HCT116 (cell line): ENCODE data around the gene LIN9. TPM values are rescaled to one million over a fixed set of nuclear protein-coding genes. Genes with fewer than 3 reads are reported as not detected.
"Not testable (repeated sequence)": the region's sequence is repeated elsewhere in the genome, so short reads cannot be mapped to it uniquely, and the experiment has no call there.

Experiments used
- ATAC-seq: fragments of 200-7000 bp; cut with Tn5 transposase; 2 replicates; pipeline ENCODE4 v1.9.1; 2020; ENCODE audit warnings: mild to moderate bottlenecking, moderate library complexity
- BruUV-seq: library from RNA; stranded (reverse); fragments of 400-500 nt; replicated peaks from 2 replicates; lab custom pipeline; 2021; lab: Mats Ljungman, UMichigan
- CTCF ChIA-PET: fragments of 300-600 bp; sonication (Branson Sonifier 250); formaldehyde crosslinking; loops from one replicate; lab custom pipeline; 2021; ENCODE audit warnings: antibody characterized with exemption; lab: Charles Lee
- POLR2A ChIA-PET: fragments of 300-600, 350-600 bp; sonication (Branson Sonifier 250); formaldehyde crosslinking; loops from one replicate; lab custom pipeline; 2021; ENCODE audit warnings: antibody characterized with exemption; lab: Charles Lee
- RAD21 ChIA-PET, 2 experiments: fragments of 300-600 bp; sonication (Branson Sonifier 250); formaldehyde crosslinking; loops; one replicate each; lab custom pipeline; 2023; ENCODE audit warnings: low total read pairs in 2 of 2; ENCODE audit not compliant: uncharacterized antibody in 2 of 2, unreplicated experiment in 2 of 2, low non-redundant PET in 1 of 2; lab: Charles Lee
- DNase-seq: peaks from one replicate; pipeline ENCODE4 v3.0.0-alpha.2; 2010; ENCODE audit warnings: low read depth, low spot score
- H2AFZ ChIP-seq: fragments of 200-600 bp; shearing (Covaris generic), sonication (generic); 2 replicates; pipeline ENCODE4 v1.6.1; 2017; ENCODE audit warnings: low read depth, mixed run types, mixed read lengths, antibody characterized with exemption, low read length; ENCODE audit not compliant: poor library complexity, severe bottlenecking
- H3K27ac ChIP-seq: 2 replicates; pipeline ENCODE4 v1.5.1; 2012; ENCODE audit warnings: low read depth, low read length
- H3K27me3 ChIP-seq: fragments of 200-600 bp; sonication (generic); 2 replicates; pipeline ENCODE4 v1.6.1; 2016; ENCODE audit warnings: mixed run types, low read length, mixed read lengths; ENCODE audit not compliant: insufficient read depth
- H3K36me3 ChIP-seq, 2 experiments: fragments of 200-500 bp in 1 of 2; fragments of 200-600 bp in 1 of 2; sonication (Bioruptor generic) in 1 of 2; sonication (generic) in 1 of 2; 2 replicates each; pipeline versions ENCODE4 v1.5.1 to v1.6.1; 2014 to 2016; ENCODE audit warnings: low read length in 2 of 2, inconsistent platforms in 1 of 2, mixed read lengths in 1 of 2, mixed run types in 1 of 2; ENCODE audit not compliant: insufficient read depth in 2 of 2, control insufficient read depth in 1 of 2
- H3K4me1 ChIP-seq, 2 experiments: fragments of 200-600 bp in 1 of 2; sonication (generic) in 1 of 2; 2 replicates each; pipeline versions ENCODE4 v1.5.1 to v1.6.1; 2012 to 2017; ENCODE audit warnings: low read length in 2 of 2, inconsistent platforms in 1 of 2, mild to moderate bottlenecking in 1 of 2, mixed read lengths in 1 of 2, mixed run types in 1 of 2, moderate library complexity in 1 of 2; ENCODE audit not compliant: insufficient read depth in 2 of 2, control insufficient read depth in 1 of 2
- H3K4me2 ChIP-seq: fragments of 200-600 bp; sonication (generic); 2 replicates; pipeline ENCODE4 v1.6.1; 2017; ENCODE audit warnings: mixed run types, low read length, mixed read lengths
- H3K4me3 ChIP-seq, 2 experiments: fragments of 200-600 bp in 1 of 2; sonication (generic) in 1 of 2; replicated peaks in 1 of 2; 2 replicates each; pipeline ENCODE4 v1.5.1; 2011 to 2016; ENCODE audit warnings: low read length in 2 of 2, control low read depth in 1 of 2, low read depth in 1 of 2, mild to moderate bottlenecking in 1 of 2, mixed read lengths in 1 of 2, mixed run types in 1 of 2
- H3K79me2 ChIP-seq: fragments of 200-600 bp; sonication (generic); 2 replicates; pipeline ENCODE4 v1.6.1; 2017; ENCODE audit warnings: mild to moderate bottlenecking, mixed run types, low read length, moderate library complexity, mixed read lengths; ENCODE audit not compliant: insufficient read depth
- H3K9ac ChIP-seq: fragments of 200-600 bp; sonication (generic); 2 replicates; pipeline ENCODE4 v1.6.1; 2016; ENCODE audit warnings: low read length, mixed read lengths
- H3K9me2 ChIP-seq: fragments of 200-600 bp; sonication (generic), shearing (Covaris generic); 2 replicates; pipeline ENCODE4 v1.6.1; 2017; ENCODE audit warnings: mixed run types, mild to moderate bottlenecking, moderate library complexity; ENCODE audit not compliant: insufficient read depth
- H3K9me3 ChIP-seq, 2 experiments: fragments of 200-500 bp in 1 of 2; fragments of 200-600 bp in 1 of 2; sonication (Bioruptor generic) in 1 of 2; sonication (generic) in 1 of 2; 2 replicates each; pipeline ENCODE4 v1.6.1; 2014 to 2017; ENCODE audit warnings: low read length in 2 of 2, mixed read lengths in 2 of 2, inconsistent platforms in 1 of 2, low read depth in 1 of 2, mild to moderate bottlenecking in 1 of 2, mixed run types in 1 of 2, moderate library complexity in 1 of 2; ENCODE audit not compliant: control insufficient read depth in 1 of 2, insufficient read depth in 1 of 2
- H4K20me1 ChIP-seq: fragments of 200-600 bp; sonication (generic), shearing (Covaris generic); 2 replicates; pipeline ENCODE4 v1.6.1; 2017; ENCODE audit warnings: mixed run types, mild to moderate bottlenecking, moderate library complexity; ENCODE audit not compliant: insufficient read depth
- CEBPB ChIP-seq: IDR thresholded peaks from 2 replicates; pipeline ENCODE4 v1.6.1; 2012; ENCODE audit warnings: low read depth
- EGR1 ChIP-seq: IDR thresholded peaks from 2 replicates; pipeline ENCODE4 v1.6.1; 2012; ENCODE audit warnings: low read depth
- ELF1 ChIP-seq: IDR thresholded peaks from 2 replicates; pipeline ENCODE4 v1.6.1; 2012; ENCODE audit warnings: low read depth, borderline replicate concordance
- FOSL1 ChIP-seq: IDR thresholded peaks from 2 replicates; pipeline ENCODE4 v1.6.1; 2012; ENCODE audit warnings: low read depth
- RAD21 ChIP-seq: IDR thresholded peaks from 2 replicates; pipeline ENCODE4 v1.6.1; 2012; ENCODE audit warnings: low read depth, mild to moderate bottlenecking
- SIN3A ChIP-seq: IDR thresholded peaks from 2 replicates; pipeline ENCODE4 v1.6.1; 2012; ENCODE audit warnings: low read depth
- SP1 ChIP-seq: IDR thresholded peaks from 2 replicates; pipeline ENCODE4 v1.6.1; 2012; ENCODE audit warnings: low read depth
- SRF ChIP-seq: IDR thresholded peaks from 2 replicates; pipeline ENCODE4 v1.6.1; 2012; ENCODE audit warnings: low read depth
- TCF7L2 ChIP-seq: IDR thresholded peaks from 2 replicates; pipeline ENCODE4 v1.7.0; 2011; ENCODE audit warnings: borderline replicate concordance, inconsistent platforms; ENCODE audit not compliant: insufficient read depth, insufficient read length; ENCODE audit errors: extremely low read depth
- YY1 ChIP-seq: IDR thresholded peaks from 2 replicates; pipeline ENCODE4 v1.6.1; 2011; ENCODE audit warnings: low read length, low read depth, moderate library complexity, mild to moderate bottlenecking; ENCODE audit not compliant: insufficient replicate concordance; ENCODE audit errors: extremely low read depth
- ZFX ChIP-seq: fragments of 450-650 bp; IDR thresholded peaks from 2 replicates; pipeline ENCODE4 v1.6.1; 2017
- ZNF274 ChIP-seq: fragments of 200-500 bp; sonication (Bioruptor generic); IDR thresholded peaks from 2 replicates; pipeline ENCODE4 v1.6.1; 2014; ENCODE audit warnings: mild to moderate bottlenecking, low read depth, low read length, inconsistent platforms
- intact Hi-C: fragments of 100-400 bp; cut with micrococcal nuclease; formaldehyde crosslinking; loops from 2 replicates; pipeline ENCODE4 v1.10.0; 2022
- total RNA-seq: library from RNA; stranded (reverse); gene quantifications from one replicate; pipeline ENCODE4 v1.2.1, GENCODE V29; 2021; ENCODE audit not compliant: unreplicated experiment
- TF ChIP-seq, protein P1 (sequence below): IDR thresholded peaks from 2 replicates; pipeline ENCODE4 v1.6.1; 2012

LIN9 gene
- total RNA-seq, 1 experiment from 2014 or later = 9.3 TPM

- Histone ChIP-seq H3K4me1 (no peaks in the 10 kb centered on the region), H3K4me3 (no peak overlapping the region), H3K27me3 (no peaks in the 10 kb centered on the region), H2AFZ (no peak overlapping the region), H3K9me3 (no peaks in the 10 kb centered on the region), H3K9ac (no peak overlapping the region), H3K9me2 (no peaks in the 10 kb centered on the region), H3K36me3 (no peaks in the 10 kb centered on the region), H3K27ac (no peak overlapping the region), H3K4me2 (no peak overlapping the region), H4K20me1 (no peaks in the 10 kb centered on the region), H3K79me2 (no peaks in the 10 kb centered on the region)
- intact Hi-C loops = no loop called here
- POLR2A ChIA-PET = no interaction called here
- DNase-seq = no peak
- CTCF ChIA-PET = no interaction called here
- ATAC-seq = no peak
- RAD21 ChIA-PET = no interaction called here
- BruUV-seq = no TSS peak
- no peak for TF ChIP-seq SIN3A
- no peak for TF ChIP-seq FOSL1
- TF ChIP-seq ELF1 = no peak
- no peak for TF ChIP-seq CEBPB
- TF ChIP-seq SRF = no peak
- TF ChIP-seq ZNF274 = no peak
- TF ChIP-seq, all 23 proteins: peak for 0
Measured at GRCh38 chr1:226344441-226345259, 35.7 kb upstream of the LIN9 start.

DNA sequence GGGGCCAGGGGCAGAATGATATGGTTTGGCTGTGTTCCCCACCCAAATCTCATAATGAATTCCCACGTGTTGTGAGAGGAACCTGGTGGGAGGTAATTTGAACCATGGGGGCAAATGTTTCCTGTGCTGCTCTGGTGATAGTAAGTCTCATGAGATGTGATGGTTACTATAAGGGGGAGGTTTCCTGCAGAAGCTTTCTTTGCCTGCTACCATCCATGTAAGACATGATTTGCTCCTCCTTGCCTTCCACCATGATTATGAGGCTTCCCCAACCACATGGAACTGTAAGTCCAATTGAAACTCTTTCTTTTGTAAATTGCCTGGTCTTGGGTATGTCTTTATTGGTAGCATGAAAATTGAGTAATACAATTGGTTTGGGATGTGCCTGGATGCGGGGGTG is 33.7 kb upstream of the LIN9 start:
- no peaks in the 10 kb centered on the region for H3K79me2 ChIP-seq
- H3K9ac ChIP-seq = no peak overlapping the region
- BruUV-seq = no TSS peak
- no peaks in the 10 kb centered on the region for H3K9me2 ChIP-seq
- H3K27me3 ChIP-seq = no peaks in the 10 kb centered on the region
- TF ChIP-seq EGR1 (no peak), YY1 (no peak), ELF1 (no peak), SIN3A (no peak), RAD21 (no peak), FOSL1 (no peak), CEBPB (no peak), TCF7L2 (no peak), ZFX (no peak), SP1 (no peak)
- TF ChIP-seq, protein P1, sequence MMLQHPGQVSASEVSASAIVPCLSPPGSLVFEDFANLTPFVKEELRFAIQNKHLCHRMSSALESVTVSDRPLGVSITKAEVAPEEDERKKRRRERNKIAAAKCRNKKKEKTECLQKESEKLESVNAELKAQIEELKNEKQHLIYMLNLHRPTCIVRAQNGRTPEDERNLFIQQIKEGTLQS = no peak
- ChIA-PET CTCF (no interaction called here), POLR2A (no interaction called here), RAD21 (no interaction called here)
- no peaks in the 10 kb centered on the region for H3K4me1 ChIP-seq
- no peak overlapping the region for H3K4me3 ChIP-seq
- H3K27ac ChIP-seq = no peak overlapping the region
- no peaks in the 10 kb centered on the region for H3K36me3 ChIP-seq
- no peaks in the 10 kb centered on the region for H4K20me1 ChIP-seq
- DNase-seq = no peak
- no peaks in the 10 kb centered on the region for H3K9me3 ChIP-seq
- intact Hi-C loops = no loop called here
- H2AFZ ChIP-seq = no peak overlapping the region
- H3K4me2 ChIP-seq = no peak overlapping the region
- no peak for ATAC-seq

DNA sequence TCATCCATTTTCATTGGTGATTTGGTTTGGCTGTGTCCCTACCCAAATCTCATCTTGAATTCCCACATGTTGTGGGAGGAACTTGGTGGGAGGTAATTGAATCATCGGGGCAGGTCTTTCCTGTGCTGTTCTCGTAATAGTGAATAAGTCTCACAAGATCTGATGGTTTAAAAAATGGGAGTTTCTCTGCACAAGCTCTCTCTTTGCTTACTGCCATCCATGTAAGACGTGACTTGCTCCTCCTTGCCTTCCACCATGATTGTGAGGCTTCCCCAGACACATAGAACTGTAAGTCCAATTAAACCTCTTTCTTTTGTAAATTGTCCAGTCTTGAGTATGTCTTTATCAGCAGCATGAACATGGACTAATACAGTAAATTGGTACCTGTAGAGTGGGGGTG is 31.1 kb upstream of the LIN9 start:
- H3K4me1 ChIP-seq, H3K9ac ChIP-seq, BruUV-seq, POLR2A ChIA-PET, H4K20me1 ChIP-seq, H3K79me2 ChIP-seq, H3K27me3 ChIP-seq, CTCF ChIA-PET, intact Hi-C loops, H2AFZ ChIP-seq, H3K9me2 ChIP-seq, DNase-seq, H3K36me3 ChIP-seq, H3K9me3 ChIP-seq, H3K4me2 ChIP-seq, ATAC-seq, H3K27ac ChIP-seq, RAD21 ChIA-PET, H3K4me3 ChIP-seq: not testable (repeated sequence)
